ENCODE results near the gene CDC42BPB. TPM values are rescaled to one million over a fixed set of nuclear protein-coding genes. Genes with fewer than 3 reads are reported as not detected.
A peak's percentile ranks its signal among the peaks of the same experiment; 100 is the strongest.

CDC42BPB gene
- polyA plus RNA-seq, 1 of the 3 experiments (the other 2 are of a cell fraction): 61.6 TPM

- H3K27ac ChIP-seq (ENCODE audit: low read depth in 2 of 2, low read length in 1 of 2): no peak within 1 kb of the TSS
- no peak within 1 kb of the TSS for H3K9ac ChIP-seq
- ChIA-PET POLR2A (no interaction called here), CTCF (interaction anchor here (1.0 kb wide), 1 partner anchor 228 kb away, joined by 5 read pairs; no protein-coding TSS in a partner anchor)
- H3K4me1 ChIP-seq (ENCODE audit: control insufficient read depth in 1 of 2, insufficient read depth in 2 of 2, low read depth in 1 of 2, low read length in 1 of 2): no peaks in the 10 kb centered on the region
- H3F3A ChIP-seq (replicated peaks; ENCODE audit: insufficient read depth): no peaks in the 10 kb centered on the region
- H3K4me3 ChIP-seq (ENCODE audit: low read depth in 2 of 2, low read length in 1 of 2): peak within 1 kb of the TSS in 1 of 2 experiments; percentile 23; a peak in 2 of 4 replicates
- H3K9me2 ChIP-seq: no peaks in the 10 kb centered on the region
- H3K36me3 ChIP-seq (replicated peaks in 1 of 2; ENCODE audit: control insufficient read depth in 1 of 2, insufficient read depth in 2 of 2, low read length in 1 of 2): no peaks in the 10 kb centered on the region
- peak within 1 kb of the TSS; percentile 59 for H3K4me2 ChIP-seq
- TF ChIP-seq NFIC (IDR thresholded peaks at IDR 0.05; ENCODE audit: borderline replicate concordance): no peak
- no peak for TF ChIP-seq FOSL2 (IDR thresholded peaks at IDR 0.05; ENCODE audit: borderline replicate concordance, low read depth)
- TF ChIP-seq RAD21 (IDR thresholded peaks at IDR 0.05; ENCODE audit: low read length): no peak
- no peaks in the 10 kb centered on the region for H4K20me1 ChIP-seq (ENCODE audit: insufficient read depth)
- no peaks in the 10 kb centered on the region; the same call in 1 of the 2 replicates for H3K27me3 ChIP-seq (ENCODE audit: insufficient read depth)
- H3K79me2 ChIP-seq (ENCODE audit: insufficient read depth): no peaks in the 10 kb centered on the region
- DNase-seq: peak; percentile 73
- H2AFZ ChIP-seq (ENCODE audit: low read depth): no peak within 1 kb of the TSS
- H3K9me3 ChIP-seq: no peaks in the 10 kb centered on the region
- WGBS (ENCODE audit: low lambda C conversion rate): 15% methylated on average over 19 of the region's 56 CpGs
Measured at GRCh38 chr14:102922490-102923200, 134.7 kb downstream of the CDC42BPB start, which contains the start of gene AMN. Gene AMN (plus strand): TSS chr14:102922663. CDS start chr14:102922689, 26 bp downstream.

GRCh38 chr14:102920998-102921304, 136.4 kb downstream of the CDC42BPB start:
- CTCF ChIA-PET: no interaction called here
- Histone ChIP-seq H3K27ac (ENCODE audit: low read depth in 2 of 2, low read length in 1 of 2) (no peak overlapping the region), H3K9me2 (no peaks in the 10 kb centered on the region), H3K4me3 (ENCODE audit: low read depth in 2 of 2, low read length in 1 of 2) (no peak overlapping the region), H3K9me3 (no peaks in the 10 kb centered on the region), H3K4me2 (no peak overlapping the region), H3K79me2 (ENCODE audit: insufficient read depth) (no peaks in the 10 kb centered on the region), H3K27me3 (ENCODE audit: insufficient read depth) (no peaks in the 10 kb centered on the region; the same call in 1 of the 2 replicates), H3F3A (replicated peaks; ENCODE audit: insufficient read depth) (no peaks in the 10 kb centered on the region), H3K9ac (no peak overlapping the region), H3K36me3 (replicated peaks in 1 of 2; ENCODE audit: control insufficient read depth in 1 of 2, insufficient read depth in 2 of 2, low read length in 1 of 2) (no peaks in the 10 kb centered on the region), H2AFZ (ENCODE audit: low read depth) (no peak overlapping the region), H3K4me1 (ENCODE audit: control insufficient read depth in 1 of 2, insufficient read depth in 2 of 2, low read depth in 1 of 2, low read length in 1 of 2) (no peaks in the 10 kb centered on the region), H4K20me1 (ENCODE audit: insufficient read depth) (no peaks in the 10 kb centered on the region)
- 93% methylated on average over 1 of the region's 1 CpG for WGBS (ENCODE audit: low lambda C conversion rate)
- no peak for TF ChIP-seq SIN3A (IDR thresholded peaks at IDR 0.05; ENCODE audit: borderline replicate concordance, low read depth, low read length)
- no peak for TF ChIP-seq MXI1 (IDR thresholded peaks at IDR 0.05; ENCODE audit: low read depth, low read length)
- no peak for TF ChIP-seq PBX3 (IDR thresholded peaks at IDR 0.05)
- no peak for TF ChIP-seq TAF1 (IDR thresholded peaks at IDR 0.05; ENCODE audit: borderline replicate concordance, low read depth, low read length)
- TF ChIP-seq USF1 (IDR thresholded peaks at IDR 0.05; ENCODE audit: borderline replicate concordance, low read depth): no peak
- no peak for TF ChIP-seq CHD2 (IDR thresholded peaks at IDR 0.05; ENCODE audit: low read length, partially characterized antibody)
- no peak for TF ChIP-seq REST (IDR thresholded peaks at IDR 0.05; ENCODE audit: low read depth, low read length)
- no peak for TF ChIP-seq POLR2AphosphoS5 (IDR thresholded peaks at IDR 0.05; ENCODE audit: low read depth, low read length)
- TF ChIP-seq GATA2 (CRISPR knock-in tag; IDR thresholded peaks at IDR 0.05): no peak
- TF ChIP-seq EP300 (IDR thresholded peaks at IDR 0.05; ENCODE audit: borderline replicate concordance in 1 of 2, low read depth in 1 of 2, low read length in 1 of 2): no peak
- DNase-seq: no peak
- POLR2A ChIA-PET: no interaction called here
